ENCODE measurements around the gene APMAP.

The APMAP gene

DNA sequence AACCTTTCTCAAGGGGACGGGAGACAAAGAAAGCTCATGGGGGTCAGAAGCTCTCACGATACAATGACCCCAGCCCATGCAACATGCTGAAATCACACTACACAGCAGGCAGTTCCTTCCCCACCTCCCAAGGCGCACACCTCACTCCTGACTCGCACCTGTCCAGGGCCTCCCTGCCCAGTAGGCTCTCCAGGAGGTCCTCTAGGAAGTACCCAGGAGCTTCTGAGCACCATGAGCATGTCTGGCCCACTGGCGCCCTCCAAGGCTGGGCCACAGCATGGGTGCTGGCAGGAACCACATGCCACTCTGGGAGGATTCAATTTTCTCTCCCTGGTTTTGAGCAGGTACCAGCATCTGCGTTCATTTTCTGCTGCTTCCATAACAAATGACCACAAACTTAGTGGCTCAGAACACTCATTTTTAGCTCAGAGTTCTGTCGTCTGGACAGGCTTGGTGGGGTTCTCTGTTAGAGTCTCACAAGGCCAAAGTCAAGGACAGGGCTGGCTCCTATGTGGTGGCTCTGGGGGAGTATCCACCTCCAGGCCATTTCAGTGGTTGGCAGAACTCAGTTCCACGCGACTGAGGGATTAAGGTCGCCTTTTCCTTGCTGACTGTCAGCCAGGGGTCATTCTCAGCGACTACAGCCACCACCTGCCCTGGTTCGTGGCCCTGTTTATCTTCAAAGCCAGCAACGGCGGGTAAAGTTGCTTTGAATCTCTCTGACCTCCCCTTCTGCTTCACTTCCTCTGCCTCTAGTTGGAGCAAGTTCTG is 32.7 kb upstream of the APMAP start:
- DNase-seq (ENCODE audit: low read depth, low spot score): no peak

DNA sequence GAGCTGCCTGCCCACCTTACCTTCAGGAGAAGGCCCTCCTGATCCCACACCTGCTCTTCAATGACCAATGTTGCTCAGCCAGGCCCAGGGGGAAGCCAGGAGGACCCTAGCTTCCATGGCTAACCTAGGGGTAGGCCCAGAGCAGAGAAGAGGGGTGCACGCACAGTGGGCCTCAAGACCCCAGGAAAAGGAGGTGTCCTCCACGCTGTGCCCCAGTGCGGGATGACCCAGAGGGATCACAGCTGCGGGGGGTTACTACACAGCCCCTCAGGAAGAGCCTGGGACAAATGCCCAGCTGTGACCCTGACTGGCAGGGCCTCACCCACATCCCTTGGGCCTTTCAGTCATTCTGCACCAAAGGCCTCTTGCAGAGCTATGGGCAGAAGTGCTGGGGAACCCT is 31.6 kb upstream of the APMAP start:
- no peak for DNase-seq (ENCODE audit: low read depth, low spot score)

DNA sequence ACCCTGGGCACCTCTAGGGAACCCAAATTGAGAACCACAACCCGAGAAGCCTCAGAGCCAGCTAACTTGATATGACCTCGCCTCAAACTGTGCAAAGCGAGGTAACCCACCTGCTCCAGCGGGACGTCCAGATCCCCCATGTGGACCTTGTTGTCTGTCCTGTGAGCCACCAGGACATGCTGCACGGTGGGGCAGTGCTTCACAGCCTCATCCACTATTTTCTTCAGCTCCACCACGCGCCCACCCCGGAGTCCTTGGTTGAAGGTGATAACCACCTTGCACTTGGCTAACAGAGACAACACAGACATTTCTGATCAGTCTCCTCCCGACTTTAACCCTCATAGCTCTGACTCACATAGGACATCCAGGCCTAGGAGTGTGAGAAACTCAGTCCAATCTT is 30.8 kb upstream of the APMAP start:
- DNase-seq (ENCODE audit: low read depth, low spot score): no peak

DNA sequence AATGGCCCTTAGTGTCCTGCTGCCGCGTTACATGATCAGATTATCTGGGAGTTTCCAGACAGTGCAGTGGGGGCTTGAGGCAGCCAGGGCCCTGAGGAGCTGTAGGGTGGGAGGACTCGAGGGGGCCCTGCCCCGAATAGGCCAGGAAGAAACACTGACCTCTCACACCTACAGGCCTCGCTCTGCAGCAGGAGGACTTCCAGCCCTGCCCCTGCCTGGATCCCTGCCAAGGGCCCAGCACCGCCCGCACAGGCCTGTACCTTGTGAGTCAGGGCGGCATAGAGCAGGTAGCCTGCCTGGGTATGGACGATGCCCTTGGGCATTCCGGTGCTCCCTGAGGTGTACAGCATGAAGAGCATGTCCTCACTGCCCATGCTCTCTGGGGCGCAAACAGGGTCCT is 30.1 kb upstream of the APMAP start:
- DNase-seq (ENCODE audit: low read depth, low spot score): no peak

DNA sequence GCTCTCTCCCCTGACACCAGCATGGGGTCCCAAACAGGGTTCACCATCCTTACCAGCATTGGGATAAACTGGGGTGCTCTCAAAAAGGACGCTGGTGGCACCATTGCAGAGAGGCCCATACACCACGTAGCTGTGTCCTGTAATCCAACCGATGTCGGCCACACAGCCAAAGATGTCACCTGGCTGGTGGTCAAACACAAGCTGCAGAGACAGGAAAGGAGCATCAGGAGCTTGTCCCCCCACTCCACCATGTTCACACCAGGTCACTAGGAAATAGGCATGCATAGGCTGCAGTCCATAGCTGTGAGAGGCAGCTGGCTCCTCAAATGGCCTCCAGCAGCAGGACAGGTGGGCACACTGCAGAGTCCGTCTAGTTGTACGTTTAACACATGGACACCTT is 28.8 kb upstream of the APMAP start:
- no peak for DNase-seq (ENCODE audit: low read depth, low spot score)

DNA sequence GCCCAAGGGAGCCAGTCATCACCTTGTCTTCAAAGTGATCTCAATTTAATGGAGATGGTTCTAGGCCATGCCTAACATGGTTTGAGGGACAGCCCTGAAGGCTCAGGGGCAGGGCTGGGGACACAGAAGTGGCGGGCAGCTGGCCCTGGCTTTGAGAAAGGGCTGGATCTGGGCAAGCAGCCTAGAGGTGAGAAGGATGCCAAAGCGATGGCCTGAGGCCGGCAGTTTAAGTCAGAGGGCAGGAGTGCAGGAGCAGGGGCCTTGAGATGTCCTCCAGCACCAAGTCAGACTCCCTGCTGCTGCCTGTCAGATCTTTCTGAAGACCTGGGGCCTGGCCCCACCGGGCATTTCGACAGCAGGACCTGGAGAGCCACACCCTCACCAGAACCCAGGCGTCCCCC is 28.4 kb upstream of the APMAP start:
- no peak for DNase-seq (ENCODE audit: low read depth, low spot score)

DNA sequence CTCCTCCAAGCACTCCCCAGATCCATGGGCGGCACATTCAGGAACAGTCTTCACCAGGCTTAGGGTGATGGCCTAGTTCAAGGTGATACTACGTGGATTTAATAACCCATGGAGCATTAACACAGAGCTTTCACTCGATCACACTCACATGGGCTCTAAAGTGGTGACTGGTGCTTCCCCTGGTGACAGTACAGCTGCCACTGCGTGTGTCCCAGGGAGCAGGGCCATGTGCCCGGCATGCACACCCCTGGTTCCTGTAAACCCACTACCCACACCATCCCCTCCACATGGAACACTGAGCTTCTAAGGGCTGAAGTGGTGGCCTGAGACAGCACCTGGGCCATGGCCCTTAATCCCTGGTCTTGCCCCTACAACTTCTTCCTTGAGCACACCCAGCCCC is 27.8 kb upstream of the APMAP start:
- no peak for DNase-seq (ENCODE audit: low read depth, low spot score)

DNA sequence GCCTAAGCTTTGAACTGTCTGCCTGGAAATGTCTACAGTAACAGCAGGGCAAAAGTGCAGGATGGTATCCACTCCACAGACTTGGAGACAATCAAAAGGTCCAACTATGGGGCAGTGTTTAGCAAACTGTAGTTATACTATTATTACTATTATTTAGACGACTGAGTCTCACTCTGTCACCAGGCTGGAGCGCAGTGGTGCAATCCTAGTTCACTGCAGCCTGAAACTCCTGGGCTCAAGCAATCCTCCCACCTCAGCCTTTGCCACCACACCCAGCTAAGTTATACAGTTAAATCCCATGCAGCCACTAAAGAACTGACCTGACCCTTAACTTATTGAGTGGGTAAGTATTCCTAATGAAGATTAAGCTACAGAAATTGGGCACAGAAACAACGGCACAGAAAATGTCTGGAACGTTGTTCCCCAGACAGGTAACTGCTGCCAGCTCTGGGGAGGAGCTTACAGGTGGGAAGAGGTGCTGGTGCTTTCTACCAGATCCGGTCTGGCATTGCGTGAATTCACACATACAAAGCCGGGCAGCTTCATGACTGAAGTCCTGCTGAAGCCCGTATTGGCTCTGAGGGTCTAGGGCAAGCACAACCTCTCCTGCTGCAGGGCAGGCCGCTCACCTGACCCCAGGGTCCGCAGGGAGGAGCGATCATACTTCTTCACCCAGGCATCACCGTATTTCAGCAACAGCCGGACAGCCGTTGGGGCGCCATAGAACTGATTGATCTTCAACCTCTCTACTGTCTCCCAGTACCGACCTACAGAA is 27.0 kb upstream of the APMAP start:
- DNase-seq (ENCODE audit: low read depth, low spot score): no peak

DNA sequence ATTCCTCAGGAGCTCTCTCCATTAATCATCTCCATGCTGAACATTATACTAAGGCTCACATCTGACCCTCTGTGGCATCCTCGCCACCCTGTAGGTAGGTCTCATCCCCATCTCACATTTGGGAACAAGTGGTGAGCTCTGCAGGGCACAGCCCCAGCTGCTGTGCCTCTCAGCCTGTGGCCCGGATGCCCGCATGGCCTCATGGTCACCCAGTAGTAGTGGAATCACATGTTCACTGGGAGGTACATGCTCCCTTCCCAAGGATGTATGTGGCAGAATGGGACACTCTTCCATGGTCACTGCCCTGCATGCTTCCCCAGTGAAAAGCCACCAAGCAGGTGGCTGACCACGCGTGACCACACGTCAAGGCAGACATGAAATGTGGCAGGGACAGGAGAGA is 26.3 kb upstream of the APMAP start:
- DNase-seq (ENCODE audit: low read depth, low spot score): no peak

DNA sequence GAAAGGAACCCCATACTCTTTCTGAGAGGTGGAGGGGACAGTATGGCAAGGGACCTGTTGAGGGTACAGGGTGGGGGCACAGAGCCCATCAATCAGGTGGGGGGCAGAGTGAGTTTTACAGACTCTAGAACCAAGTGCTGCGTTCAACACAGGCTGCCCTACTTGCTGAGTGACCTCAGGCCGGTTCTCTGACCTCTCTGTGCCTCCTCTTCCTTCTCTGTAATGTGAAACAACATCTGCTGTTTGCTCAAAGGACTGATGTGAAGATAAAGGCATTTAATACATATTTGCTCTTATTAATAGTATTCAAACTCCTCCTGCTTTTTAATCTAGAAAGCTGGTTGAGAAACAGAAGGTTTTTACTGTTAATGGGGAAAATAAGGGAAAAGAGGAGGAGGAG is 25.9 kb upstream of the APMAP start:
- no peak for DNase-seq (ENCODE audit: low read depth, low spot score)

DNA sequence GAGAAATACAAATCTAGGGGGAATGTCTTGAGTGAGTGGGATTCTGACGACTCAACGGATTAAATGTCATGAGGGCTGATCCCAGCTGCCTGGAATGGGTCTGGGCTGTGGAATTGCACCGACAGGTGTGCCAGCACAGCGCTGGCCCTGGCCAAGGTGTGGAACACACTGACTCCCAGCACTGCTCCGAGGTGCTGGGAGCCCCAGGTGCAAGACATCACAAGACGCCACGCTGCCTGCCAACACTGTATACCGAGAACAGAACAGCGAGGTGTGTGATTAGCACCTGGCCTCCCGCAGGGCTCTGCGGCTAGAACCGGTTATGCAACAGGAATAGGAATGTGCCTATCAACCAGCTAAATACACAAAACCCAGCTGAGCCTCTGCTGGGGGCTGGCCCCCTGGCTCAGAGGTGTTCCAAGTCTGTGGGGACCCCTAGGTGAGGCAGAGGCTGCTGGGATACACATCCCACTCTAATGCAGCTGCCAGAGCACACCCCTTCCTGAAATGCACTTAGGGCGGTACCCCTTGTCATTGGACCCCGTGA is 24.8 kb upstream of the APMAP start:
- DNase-seq (ENCODE audit: low read depth, low spot score): no peak

DNA sequence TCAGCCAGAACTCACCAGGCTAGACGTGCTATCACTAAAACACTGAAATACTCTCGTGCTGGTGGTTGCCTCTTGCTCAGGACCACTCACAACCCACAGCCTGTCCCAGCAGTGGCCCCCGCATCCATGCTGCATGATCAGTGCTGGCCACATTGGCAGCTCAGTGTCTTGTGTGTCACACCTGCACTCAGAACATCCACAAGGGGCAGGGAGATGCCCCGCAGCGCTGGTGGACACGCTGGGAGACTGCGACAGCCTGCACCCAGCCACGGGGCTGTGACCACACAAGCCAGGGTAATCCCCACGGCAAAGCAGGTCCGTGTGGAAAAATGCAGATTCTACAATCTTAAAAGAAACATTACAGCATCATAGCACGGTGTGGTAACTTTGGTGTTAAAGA is 23.9 kb upstream of the APMAP start:
- DNase-seq (ENCODE audit: low read depth, low spot score): no peak

DNA sequence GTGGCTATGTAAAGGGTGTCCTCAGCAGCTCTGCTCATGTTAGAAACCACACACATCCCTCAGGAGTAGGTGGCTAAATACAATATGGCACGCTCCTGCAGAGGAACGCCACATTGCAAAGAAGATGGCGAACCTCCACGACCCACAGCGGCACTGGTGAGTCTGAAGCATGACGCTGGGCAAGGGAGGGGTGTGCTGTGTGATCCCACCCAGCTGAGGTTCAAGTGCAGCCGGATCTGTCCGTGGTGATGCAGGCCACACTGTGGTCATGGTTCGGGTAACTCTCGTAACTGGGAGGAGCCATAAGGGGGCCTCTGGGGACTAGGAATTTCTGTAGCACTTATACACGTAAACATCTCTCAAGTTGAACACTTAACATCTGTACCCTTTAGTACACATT is 23.4 kb upstream of the APMAP start:
- DNase-seq (ENCODE audit: low read depth, low spot score): no peak

DNA sequence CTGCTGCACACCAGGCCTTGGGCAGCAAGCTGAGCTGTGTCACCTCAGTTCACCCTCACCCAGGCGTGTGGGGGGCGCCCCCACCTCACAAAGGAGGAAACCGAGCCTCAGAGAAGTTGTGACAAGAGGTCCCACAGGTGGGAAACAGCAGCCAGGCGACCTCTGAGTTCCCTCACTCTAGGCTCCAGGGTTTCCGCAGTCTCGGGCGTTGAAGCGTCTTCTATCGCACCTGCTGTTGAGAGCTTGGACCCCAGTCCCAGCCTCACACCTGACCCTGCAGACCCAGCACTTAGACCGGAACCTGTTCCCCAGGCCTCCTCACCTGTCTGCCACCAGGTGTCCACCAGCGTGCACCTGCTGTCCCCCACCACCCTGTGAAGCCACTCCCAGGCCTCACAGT is 22.3 kb upstream of the APMAP start:
- DNase-seq (ENCODE audit: low read depth, low spot score): no peak

DNA sequence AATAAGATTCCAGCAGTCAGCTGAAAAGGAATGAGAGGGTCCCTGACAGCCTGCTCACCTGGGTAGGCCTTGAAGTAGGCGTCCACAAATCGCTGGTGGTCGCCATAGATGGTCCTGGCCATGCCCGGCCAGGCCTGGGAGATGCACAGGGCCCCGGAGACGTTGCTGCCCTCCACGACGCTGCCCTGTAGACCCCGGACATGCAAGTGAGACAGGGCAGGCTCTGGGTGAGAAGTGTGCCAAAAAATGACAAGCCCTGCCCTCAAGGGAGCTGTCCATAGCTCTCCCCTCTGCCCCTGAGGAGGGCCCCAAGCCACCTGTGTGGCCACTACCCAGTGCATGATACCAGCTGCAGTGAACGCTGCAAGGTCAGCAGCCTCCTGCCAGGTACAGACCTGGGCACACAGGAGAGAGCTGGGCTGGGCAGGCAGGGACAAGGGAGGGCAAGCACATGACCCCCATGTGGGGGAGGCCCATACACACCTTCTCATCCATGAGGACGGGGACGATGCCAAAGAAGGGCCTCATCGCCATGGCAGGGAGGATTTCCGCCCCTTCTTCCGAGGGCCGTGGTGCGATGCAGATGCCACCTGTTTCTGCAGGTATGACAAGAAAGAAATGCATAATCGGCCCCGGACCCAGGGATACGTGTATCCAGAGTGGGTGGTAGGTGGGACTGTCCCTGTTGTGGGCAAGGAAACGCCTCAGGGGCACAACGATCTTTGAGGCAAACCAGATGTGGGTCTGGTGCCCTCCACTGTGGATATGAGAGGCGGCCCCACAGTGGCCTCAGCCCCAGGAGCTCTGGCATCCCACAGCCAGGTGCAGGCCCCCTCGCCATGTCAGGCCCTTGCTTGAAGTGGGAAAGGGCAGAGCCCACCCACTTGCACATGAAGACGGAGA is 21.2 kb upstream of the APMAP start:
- DNase-seq (ENCODE audit: low read depth, low spot score): no peak

DNA sequence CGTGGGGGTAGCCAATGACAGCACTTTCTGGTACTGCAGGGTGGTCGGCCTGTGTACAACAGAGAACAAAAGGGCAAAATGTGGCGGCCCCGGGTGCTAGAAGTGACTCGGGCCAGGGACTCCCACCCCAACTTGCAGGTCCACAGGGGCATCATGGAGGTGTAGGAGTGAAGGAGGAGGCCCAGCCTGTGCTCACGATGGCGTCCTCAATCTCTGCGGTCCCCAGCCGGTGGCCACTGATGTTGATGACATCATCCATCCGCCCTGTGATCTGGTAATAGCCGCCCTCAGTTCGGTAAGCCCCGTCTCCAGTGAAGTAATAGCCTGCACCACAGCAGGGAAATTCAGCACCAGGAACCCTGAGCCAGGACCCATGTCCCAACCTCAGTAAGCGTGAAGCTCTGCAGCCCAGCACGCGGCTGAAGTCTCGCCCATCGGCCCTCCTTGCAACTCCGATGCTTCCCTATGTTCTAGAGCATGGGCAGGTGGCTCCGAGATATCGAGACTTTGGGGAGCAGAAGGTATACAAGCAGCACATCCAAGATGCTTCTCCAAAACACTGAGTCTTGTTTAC is 20.2 kb upstream of the APMAP start:
- no peak for DNase-seq (ENCODE audit: low read depth, low spot score)

DNA sequence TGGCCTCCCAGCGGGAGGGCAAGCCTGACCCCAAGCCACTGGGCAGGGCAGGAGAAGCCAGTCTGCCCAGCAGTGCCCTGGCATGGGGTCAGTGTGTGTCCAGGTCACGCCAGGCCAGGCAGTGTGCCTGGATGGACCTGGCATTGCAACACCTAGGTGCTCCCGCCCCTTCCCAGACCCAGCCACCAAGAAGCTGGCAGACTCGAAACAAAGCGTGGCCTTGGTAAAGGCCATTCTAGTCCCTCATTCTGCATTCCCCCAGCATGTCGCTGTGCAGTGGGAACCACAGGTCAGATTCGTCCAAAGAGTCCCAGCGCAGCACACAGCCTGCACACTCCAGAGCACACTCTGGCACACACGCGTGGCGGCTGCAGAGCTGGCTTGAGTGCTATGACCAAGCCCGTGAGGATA is 19.3 kb upstream of the APMAP start:
- DNase-seq (ENCODE audit: low read depth, low spot score): no peak

DNA sequence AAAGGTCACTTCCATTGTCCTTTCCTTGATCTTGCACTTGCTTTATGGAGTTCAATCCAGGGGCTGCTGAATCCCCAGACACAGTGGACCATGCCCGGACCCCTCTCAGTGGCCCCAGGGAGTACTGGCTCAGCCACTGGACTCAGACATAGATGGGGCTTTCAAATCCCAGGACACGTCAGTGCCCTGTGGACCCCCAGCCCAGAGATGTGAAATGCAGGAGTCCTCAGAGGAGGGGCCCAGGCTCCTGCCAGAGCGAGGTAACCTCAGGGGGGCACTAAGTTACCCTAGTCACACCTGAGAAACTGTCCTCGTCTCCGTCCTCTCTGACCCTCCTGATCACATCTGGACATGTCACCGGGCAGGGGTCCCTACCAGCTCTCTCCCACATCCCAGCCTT is 18.7 kb upstream of the APMAP start:
- DNase-seq (ENCODE audit: low read depth, low spot score): no peak

DNA sequence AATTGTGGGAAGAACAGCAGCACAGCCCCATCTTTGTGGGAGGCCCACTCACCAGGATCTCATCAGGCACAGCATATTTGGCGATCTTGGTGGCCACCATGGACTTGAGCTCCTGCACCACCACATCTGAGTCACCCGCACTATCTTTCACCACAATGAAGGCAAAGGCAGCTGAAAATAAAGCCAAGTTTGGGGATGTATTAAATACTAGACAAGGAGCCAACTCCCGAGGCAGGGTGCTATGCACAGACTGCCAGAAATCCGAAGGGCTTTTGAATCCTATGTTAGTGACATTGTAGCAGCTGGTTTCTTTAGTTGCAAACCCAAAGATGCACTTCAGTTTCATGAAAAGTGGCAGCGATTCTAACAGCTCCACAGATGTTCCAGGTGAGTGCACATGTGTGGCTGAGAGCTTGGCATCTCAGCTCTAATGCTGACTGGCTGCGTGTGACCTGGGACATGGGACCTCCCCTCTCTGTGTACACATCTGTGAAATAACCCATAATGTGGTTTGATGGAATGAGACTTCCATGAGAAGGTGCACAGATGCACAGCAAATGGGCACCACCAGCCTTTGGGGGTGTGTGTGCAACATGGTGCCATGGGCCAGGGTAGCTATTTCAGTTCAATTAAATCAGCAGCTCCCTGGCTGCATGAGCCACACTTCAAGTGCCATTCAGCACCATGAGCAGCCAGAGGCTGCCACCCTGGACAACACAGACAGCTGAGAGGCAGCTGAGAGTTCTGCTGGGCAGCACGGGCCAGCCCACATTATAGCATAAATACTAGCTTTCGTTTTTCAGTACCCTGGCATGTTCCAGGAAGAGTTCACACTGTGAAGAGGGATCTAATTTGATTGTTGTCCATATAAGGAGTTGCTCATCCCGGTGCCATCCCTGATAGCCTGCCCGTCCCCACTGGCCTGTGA is 16.9 kb upstream of the APMAP start:
- DNase-seq (ENCODE audit: low read depth, low spot score): peak; percentile 45

DNA sequence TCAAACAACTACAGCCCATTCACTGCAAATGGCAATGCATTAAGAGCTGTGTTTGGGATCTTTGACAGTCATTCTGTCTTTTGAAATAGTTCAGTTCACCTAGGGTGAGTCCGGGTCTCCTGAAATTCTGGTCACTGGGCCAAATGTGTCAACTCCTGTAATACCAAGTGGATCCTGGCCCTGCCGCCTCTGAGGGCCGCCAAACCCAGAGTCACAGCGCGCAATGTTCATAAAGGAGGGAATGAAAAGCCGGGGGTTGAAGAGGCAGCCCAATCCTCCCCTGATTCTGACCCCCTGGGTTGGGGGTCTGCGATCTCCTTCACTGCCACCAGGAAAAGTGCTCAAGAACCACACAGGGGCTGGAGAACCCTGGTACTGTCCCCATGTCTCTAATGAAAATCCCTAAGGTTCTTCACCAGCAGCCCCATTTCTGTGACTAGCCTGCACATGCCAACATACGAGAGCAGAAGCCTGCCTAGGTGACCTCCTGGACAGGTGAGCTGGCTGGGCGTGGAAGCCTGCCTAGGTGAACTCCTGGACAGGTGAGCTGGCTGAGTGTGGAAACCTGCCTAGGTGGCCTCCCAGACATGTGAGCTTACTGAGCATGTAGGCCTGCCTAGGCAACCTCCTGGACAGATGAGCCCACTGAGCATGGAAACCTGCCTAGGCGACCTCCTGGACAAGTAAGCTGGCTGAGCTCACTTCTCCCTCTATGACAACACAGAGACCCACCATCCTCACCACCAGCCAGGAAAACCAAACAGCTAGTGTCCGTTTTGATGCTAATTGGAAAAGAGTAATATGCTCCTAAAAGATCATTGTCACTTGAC is 16.1 kb upstream of the APMAP start:
- DNase-seq (ENCODE audit: low read depth, low spot score): no peak

Data from astrocyte of the hippocampus (primary cell).